HG03565 (cell line): ENCODE data around the gene COG7.
"Not testable (repeated sequence)": the region's sequence is repeated elsewhere in the genome, so short reads cannot be mapped to it uniquely, and the experiment has no call there.

ENCODE experiments used
- ATAC-seq: cut with Tn5 transposase; IDR thresholded peaks from one replicate; pipeline ENCODE4 v1.9.1; 2021; ENCODE audit warnings: mild to moderate bottlenecking, moderate library complexity; ENCODE audit not compliant: unreplicated experiment

COG7 gene

DNA sequence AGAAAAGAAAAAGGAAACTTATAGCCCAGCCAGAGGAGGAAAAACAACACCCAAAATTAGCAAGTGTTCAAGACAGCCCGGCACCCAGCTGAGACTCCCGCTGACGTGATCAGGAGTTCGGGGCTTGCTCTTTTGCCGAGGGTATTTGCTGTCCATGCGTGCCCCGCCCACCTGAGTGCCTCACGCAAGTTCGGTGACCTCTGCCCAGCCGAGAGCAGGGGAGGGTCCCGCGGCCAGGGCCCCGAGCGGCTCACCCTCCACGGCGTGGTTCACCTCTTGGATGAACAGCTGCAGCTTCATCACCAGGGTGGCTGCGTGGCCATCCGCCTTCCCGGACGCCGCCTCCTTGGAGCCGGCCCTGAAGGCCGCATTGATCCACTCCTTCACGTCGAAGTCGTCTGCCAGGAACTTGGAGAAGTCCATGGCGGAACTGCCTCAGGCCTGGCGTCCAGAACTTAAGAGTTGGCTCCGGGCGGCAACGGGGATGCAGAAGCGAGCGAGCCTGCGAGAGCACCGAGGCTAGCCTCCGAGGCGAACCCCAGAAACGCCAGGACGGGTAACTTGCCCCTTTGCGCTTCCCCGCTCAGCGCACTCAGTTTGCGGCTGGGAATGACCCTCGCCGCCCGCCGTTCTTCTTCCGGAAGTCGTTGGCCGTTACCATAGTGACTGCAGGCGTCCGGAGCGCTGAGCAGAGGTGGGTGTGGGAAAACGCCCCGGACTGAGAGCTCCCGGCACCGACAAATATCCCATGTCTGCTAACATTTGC is at the start of gene COG7:
Gene COG7 (minus strand): TSS at position 618 of the 766 bp plus-strand sequence. CDS start 195 bp downstream, at position 423.
- ATAC-seq: peak; percentile 79

GRCh38 chr16:23502466-23502865 is 49.5 kb upstream of the COG7 start:
- ATAC-seq: no peak

DNA sequence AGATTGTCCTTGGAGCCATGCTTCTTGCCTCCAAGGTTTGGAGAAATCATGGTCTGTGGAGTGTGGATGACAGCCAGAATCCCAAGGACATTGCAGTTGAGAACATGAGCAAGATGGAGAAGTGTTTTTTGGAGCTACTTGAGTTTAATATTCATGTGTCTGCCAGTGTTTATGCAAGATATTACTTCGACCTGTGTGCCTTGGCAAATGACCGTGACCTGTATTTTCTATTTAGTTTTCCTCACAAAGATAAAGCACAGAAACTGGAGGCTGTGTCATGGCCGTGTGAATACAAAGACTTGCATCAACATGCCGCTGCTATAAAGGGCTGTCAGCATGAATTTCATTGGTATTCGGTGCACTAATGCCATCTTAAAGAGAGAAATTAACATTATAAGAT is 48.3 kb upstream of the COG7 start:
- no peak for ATAC-seq

GRCh38 chr16:23500862-23501225 is 47.9 kb upstream of the COG7 start:
- ATAC-seq: no peak

DNA sequence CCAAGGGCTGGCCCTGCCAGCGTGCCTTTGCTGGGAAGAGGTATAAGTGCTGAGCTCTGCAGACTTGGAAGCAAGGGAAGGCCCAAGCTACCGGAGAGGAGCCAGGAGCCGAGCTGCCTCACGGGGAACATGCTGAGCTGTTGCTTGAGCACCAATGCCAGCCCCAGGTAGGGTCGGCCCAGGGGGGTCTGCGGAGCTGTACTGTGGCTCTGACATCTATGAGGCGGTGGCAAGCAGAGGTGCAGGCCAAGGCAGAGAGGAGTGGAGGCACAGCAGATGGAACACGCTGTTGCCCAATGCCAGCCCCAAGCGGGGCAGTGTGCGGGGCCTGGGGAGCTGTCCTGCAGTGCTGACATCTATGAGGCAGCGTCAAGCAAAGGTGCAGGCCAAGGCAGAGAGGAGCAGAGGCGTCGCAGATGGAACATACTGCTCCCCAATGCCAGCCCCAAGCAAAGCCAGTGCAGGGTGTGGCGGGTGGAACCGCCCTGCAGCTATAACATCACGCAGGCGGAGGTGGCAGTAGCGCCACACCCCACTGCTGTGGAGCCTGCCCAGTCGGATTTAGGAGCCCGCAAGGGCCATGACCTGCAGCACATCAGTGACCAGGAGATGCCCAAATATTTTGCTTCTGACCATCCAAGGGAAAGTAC is 47.3 kb upstream of the COG7 start:
- no peak for ATAC-seq

DNA sequence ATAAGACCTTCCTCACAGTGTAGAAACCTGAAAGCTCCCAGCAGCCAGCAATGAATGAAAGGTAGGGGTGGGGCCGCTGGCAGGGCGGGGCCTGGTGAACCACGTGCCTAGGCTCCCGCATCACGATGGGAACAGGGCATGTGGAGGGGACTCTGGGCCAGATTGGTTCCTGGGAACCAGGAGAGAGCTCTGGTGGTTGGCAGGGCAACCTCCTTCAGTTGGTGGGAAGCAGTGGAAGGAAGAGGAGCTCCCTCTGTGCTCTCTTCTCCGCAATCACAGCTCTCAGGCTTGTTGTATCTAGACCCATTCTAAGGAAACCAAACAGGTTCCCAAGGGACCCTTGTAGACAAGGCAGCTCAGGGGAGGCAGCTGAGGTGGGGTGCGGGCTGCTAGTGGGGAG is 46.8 kb upstream of the COG7 start:
- ATAC-seq: no peak

DNA sequence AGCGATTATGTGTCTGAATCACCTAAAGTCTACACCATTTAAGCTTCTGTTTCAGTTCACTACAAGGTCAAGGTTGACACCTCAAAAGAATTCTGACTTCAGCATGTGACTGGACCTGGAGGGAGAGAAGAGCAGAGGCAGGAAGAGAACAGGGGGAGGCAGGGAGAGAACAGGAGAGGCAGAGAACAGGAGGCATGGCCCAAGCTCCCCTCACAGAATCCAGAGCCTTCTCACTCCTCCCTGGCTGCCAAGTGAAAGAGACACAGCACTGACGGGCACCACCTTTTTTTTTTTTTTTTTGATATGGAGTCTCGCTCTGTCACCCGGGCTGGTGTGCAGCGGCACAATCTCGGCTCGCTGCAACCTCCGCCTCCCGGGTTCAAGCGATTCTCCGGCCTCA is 45.9 kb upstream of the COG7 start:
- no peak for ATAC-seq

DNA sequence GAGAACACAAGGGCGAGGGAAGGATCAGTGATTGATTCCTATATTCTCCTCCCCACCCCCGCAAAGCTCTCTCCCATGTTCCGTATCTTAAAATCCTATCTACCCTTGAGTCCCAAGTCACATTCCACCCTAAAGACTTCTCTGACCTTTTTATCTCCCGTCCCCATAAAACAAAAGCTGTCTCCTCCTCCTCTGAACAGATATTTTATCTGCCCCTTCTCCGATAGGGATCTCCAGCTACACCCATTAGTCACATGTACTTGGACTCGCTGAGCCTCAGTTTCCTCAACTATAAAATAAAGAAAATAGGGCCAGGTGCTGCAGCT is 44.5 kb upstream of the COG7 start:
- ATAC-seq: no peak

GRCh38 chr16:23496821-23497542 is 44.0 kb upstream of the COG7 start:
- ATAC-seq: no peak

- no peak for ATAC-seq
Measured at GRCh38 chr16:23495671-23496070, 42.7 kb upstream of the COG7 start.

DNA sequence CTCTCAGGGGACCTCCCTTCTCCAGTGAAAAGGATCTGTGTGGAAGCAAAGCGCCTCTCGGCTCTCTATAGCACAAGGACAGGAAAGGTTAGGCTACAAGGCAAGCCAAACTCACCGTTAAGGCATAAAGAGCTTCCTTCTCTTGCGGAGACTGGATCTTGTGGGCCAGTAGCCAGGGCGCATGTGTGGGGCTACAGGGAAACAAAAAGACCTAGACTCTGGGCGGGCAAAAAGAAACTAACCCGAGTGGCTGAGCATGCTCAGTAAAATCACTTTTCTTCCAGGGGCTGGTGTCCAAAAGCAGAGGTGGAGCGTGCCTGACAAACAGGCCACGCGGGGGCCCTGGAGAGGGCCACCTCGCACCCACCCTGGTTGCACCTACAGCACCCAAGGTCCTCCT is 41.2 kb upstream of the COG7 start:
- no peak for ATAC-seq

GRCh38 chr16:23491490-23492391 is 38.8 kb upstream of the COG7 start:
- no peak for ATAC-seq

GRCh38 chr16:23486480-23486879 is 33.5 kb upstream of the COG7 start:
- no peak for ATAC-seq

- ATAC-seq: no peak
Measured at GRCh38 chr16:23485841-23486240, 32.9 kb upstream of the COG7 start.

DNA sequence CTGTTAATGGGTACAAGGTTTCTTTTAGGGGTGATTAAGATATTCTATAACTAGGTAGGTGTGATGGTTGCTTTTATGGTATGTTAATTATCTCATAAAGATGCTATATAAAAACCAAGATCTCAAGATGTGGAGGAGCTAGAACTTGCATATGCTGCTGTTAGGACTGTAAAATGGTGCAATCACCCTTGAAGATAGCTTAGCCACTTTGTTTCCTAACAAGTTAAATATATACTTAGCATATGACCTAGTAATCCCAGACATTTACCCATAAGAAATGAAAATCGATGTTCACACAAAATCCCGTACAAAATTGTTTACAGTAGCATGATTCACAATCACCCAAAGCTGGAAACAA is 32.2 kb upstream of the COG7 start:
- ATAC-seq: no peak

DNA sequence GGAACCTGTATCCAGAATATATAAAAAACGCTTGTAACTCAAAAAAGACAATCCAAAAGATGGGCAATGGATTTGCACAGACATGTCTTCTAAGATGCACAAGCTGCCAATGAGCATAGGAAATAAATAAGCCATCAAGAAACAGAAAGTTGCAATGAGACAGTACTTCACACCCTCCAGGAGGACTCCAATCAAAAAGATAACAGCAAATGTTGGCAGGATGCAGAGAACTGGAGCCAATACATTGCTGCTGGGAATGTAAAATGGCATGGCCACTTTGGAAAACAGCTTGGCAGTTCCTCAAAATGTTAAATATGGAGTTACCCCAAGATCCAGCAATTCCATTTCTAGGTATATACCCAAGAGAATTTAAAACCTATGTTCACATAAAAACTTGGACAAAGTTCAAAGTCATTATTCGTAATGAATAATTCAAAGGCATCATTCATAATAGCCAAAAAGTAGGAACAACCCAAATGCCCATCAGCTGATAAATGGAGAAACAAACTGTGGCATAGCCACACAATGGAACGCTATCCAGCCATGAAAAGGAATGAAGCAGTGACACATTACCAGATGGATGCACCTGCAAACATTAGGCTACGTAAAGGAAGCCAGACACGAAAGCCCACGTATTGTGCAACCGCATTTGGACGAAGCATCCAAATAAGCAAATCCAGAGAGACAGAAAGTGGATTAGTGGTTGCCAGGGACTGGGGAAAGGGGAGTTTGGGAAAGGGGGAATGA is 31.7 kb upstream of the COG7 start:
- no peak for ATAC-seq

DNA sequence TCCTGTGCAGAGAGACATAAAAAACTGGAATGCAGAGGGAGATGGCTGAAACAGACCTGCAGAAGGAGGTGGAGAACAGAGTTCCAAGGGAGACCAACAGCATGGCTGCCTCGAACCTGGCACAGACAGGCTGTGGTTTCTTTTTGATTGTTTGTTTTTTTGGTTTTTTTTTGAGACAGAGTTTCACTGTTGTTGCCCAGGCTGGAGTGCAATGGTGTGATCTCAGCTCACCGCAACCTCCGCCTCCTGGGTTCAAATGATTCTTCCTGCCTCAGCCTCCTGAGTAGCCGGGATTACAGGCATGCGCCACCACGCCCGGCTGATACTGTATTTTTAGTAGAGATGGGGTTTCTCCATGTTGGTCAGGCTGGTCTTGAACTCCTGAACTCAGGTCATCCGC is 30.5 kb upstream of the COG7 start:
- not testable (repeated sequence) for ATAC-seq

GRCh38 chr16:23482778-23483177 is 29.8 kb upstream of the COG7 start:
- no peak for ATAC-seq

DNA sequence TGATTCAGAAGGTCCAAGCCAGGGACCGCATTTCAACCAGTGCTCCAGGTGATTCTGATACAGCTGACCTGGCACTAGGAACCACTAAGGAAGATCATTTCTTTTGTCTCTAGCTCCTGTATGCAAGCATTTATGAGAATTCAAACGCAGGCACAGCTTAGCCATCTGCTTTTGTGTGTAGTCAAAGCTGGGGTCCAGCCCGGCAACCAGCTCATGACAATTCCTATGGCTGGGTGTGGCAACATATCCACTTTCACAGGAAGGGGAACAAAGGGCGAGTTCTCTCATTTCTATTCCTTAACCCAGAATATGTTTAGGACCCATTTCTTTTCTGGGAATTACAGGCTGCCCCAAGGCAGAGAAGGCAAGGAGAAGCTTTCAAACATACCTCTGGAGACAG is 27.3 kb upstream of the COG7 start:
- no peak for ATAC-seq

DNA sequence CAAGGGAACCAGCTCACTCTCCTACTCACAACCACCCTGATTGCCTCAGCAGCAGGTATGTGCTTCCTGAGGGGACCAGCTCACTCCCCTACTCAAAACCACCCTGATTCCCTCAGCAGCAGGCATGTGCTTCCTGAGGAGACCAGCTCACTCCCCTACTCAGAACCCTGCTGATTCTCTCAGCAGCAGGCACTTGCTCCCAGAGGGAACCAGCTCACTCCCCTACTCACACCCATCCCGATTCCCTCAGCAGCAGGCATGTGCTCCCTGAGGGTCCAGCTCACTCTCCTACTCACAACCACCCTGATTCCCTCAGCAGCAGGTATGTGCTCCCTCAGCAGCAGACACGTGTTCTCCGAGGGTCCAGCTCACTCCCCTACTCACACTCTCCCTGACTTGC is 26.1 kb upstream of the COG7 start:
- no peak for ATAC-seq

DNA sequence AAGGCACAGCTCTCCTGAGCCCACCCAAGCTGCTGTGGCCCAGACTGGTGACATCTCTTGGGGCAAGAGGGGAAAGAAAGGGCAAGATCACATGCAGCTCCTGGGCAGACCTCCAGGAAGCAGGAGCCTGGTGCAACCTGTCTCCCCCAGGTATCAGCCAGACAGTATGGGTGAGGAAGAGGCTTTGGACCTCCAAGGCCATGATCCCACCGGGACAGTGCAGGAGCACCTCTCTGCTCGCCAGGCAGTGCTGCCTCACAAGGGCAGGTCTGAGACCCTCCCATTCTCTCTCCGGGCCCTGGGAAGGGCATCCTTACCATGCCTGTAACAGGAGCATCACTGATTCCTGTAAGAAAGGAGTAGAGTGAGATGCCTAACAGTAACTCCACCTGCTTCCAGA is 25.6 kb upstream of the COG7 start:
- ATAC-seq: no peak
